ENCODE data around the gene CHCHD3. TPM values are rescaled to one million over a fixed set of nuclear protein-coding genes. Genes with fewer than 3 reads are reported as not detected.
"Not testable (repeated sequence)": the region's sequence is repeated elsewhere in the genome, so short reads cannot be mapped to it uniquely, and the experiment has no call there.

Gene CHCHD3
- total RNA-seq, 1 donor from 2014 or later, result 61.5 TPM

DNA sequence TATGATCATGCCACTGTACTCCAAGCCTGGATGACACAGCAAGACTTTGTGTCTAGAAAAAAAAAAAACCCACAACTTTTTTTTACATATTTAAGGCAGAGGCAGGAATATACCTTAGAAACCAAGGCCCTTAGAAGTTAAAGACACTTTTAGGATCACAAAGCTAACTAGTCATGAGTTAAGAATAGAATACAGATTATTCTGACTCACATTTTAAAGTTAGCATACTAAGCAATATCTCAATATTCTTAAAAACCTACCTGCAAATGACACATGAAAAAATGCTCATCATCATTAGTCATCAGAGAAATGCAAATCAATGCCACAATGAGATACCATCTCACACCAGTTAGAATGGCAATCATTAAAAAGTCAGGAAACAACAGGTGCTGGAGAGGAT, 177.7 kb downstream of the CHCHD3 start:
- no peaks in the 10 kb centered on the region for H3K36me3 Mint-ChIP-seq (ENCODE audit: unreplicated experiment)
- H3K4me3 Mint-ChIP-seq (ENCODE audit: unreplicated experiment), result no peak overlapping the region
- H3K9me3 Mint-ChIP-seq (ENCODE audit: unreplicated experiment), result peaks cover 3% of the 10 kb centered on the region
- no peak overlapping the region for H3K27ac Mint-ChIP-seq (ENCODE audit: unreplicated experiment)
- no peak for DNase-seq
- TF ChIP-seq, protein P1, sequence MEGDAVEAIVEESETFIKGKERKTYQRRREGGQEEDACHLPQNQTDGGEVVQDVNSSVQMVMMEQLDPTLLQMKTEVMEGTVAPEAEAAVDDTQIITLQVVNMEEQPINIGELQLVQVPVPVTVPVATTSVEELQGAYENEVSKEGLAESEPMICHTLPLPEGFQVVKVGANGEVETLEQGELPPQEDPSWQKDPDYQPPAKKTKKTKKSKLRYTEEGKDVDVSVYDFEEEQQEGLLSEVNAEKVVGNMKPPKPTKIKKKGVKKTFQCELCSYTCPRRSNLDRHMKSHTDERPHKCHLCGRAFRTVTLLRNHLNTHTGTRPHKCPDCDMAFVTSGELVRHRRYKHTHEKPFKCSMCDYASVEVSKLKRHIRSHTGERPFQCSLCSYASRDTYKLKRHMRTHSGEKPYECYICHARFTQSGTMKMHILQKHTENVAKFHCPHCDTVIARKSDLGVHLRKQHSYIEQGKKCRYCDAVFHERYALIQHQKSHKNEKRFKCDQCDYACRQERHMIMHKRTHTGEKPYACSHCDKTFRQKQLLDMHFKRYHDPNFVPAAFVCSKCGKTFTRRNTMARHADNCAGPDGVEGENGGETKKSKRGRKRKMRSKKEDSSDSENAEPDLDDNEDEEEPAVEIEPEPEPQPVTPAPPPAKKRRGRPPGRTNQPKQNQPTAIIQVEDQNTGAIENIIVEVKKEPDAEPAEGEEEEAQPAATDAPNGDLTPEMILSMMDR (IDR thresholded peaks at IDR 0.05; ENCODE audit: partially characterized antibody, unreplicated experiment), result no peak
- no peaks in the 10 kb centered on the region for H3K27me3 Mint-ChIP-seq (ENCODE audit: unreplicated experiment)
- peaks cover 5% of the 10 kb centered on the region for H3K4me1 Mint-ChIP-seq (ENCODE audit: low read depth, unreplicated experiment)

DNA sequence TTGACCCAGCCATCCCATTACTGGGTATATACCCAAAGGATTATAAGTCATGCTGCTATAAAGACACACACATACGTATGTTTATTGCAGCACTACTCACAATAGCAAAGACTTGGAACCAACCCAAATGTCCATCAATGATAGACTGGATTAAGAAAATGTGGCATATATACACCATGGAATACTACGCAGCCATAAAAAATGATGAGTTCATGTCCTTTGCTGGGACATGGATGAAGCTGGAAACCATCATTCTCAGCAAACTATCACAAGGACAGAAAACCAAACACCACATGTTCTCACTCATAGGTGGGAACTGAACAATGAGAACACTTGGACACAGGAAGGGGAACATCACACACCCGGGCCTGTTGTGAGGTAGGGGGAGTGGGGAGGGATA, 179.6 kb downstream of the CHCHD3 start:
- H3K4me3 Mint-ChIP-seq (ENCODE audit: unreplicated experiment); H3K9me3 Mint-ChIP-seq (ENCODE audit: unreplicated experiment); DNase-seq; H3K4me1 Mint-ChIP-seq (ENCODE audit: low read depth, unreplicated experiment); H3K27ac Mint-ChIP-seq (ENCODE audit: unreplicated experiment); H3K27me3 Mint-ChIP-seq (ENCODE audit: unreplicated experiment); H3K36me3 Mint-ChIP-seq (ENCODE audit: unreplicated experiment): not testable (repeated sequence)

DNA sequence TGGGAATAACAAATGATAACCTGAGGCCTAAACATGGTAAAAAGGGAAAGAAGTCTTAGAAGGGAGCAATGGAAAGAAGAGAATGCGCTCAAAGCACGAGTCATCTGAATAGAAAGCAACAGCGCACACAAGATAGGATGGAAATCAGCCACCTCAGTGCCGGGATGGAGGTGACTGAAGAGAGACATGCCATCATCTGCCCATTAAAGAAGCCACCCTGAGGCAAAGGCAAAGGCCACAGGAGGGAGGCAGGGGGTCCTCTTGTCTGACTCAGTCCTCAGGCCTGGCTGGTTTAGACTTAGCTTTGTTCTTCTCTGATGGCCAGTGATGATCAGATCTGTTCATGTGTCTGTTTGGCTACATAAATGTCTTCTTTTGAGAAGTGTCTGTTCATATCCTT, 180.6 kb downstream of the CHCHD3 start:
- Mint-ChIP-seq H3K27ac (ENCODE audit: unreplicated experiment) (no peak overlapping the region), H3K36me3 (ENCODE audit: unreplicated experiment) (no peaks in the 10 kb centered on the region), H3K4me3 (ENCODE audit: unreplicated experiment) (no peak overlapping the region), H3K9me3 (ENCODE audit: unreplicated experiment) (peaks cover 3% of the 10 kb centered on the region), H3K4me1 (ENCODE audit: low read depth, unreplicated experiment) (no peaks in the 10 kb centered on the region), H3K27me3 (ENCODE audit: unreplicated experiment) (no peaks in the 10 kb centered on the region)
- TF ChIP-seq, protein P1 (IDR thresholded peaks at IDR 0.05; ENCODE audit: partially characterized antibody, unreplicated experiment), result no peak
- DNase-seq, result no peak

DNA sequence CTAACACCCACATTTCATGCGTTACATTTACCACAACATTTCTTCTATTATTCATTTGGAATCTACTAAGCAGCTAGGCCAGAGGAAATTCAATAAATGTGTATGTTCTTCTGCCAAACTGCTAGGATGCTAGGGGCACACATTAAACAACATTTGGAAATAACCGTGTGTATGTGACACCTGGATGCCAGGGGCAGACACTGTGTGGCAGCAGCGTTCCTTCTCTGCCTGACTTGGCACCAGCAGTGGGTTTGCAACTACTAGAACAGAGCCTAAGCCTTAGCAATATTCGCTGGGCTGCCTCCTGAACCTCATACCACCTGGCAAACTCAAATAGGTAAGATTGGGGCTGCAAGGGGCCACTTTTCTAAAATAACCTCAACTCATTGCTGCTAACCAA, 182.1 kb downstream of the CHCHD3 start:
- TF ChIP-seq, protein P1 (IDR thresholded peaks at IDR 0.05; ENCODE audit: partially characterized antibody, unreplicated experiment), result no peak
- Mint-ChIP-seq H3K9me3 (ENCODE audit: unreplicated experiment) (peaks cover 3% of the 10 kb centered on the region), H3K4me1 (ENCODE audit: low read depth, unreplicated experiment) (no peaks in the 10 kb centered on the region), H3K4me3 (ENCODE audit: unreplicated experiment) (no peak overlapping the region), H3K27me3 (ENCODE audit: unreplicated experiment) (no peaks in the 10 kb centered on the region), H3K36me3 (ENCODE audit: unreplicated experiment) (no peaks in the 10 kb centered on the region), H3K27ac (ENCODE audit: unreplicated experiment) (no peak overlapping the region)
- no peak for DNase-seq

DNA sequence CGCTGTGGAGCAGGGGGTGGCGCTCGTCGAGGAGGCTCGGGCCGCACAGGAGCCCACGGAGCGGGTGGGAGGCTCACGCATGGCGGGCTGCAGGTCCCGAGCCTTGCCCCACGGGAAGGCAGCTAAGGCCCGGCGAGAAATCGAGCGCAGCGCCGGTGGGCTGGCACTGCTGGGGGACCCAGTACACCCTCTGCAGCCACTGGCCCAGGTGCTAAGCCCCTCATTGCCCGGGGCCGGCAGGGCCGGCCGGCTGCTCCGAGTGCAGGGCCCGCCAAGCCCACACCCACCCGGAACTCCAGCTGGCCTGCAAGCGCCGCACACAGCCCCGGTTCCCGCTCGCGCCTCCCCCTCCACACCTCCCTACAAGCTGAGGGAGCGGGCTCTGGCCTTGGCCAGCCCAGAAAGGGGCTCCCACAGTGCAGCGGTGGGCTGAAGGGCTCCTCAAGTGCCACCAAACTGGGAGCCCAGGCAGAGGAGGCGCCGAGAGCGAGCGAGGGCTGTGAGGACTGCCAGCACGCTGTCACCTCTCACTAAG, 183.2 kb downstream of the CHCHD3 start:
- H3K36me3 Mint-ChIP-seq (ENCODE audit: unreplicated experiment); H3K27ac Mint-ChIP-seq (ENCODE audit: unreplicated experiment): not testable (repeated sequence)

DNA sequence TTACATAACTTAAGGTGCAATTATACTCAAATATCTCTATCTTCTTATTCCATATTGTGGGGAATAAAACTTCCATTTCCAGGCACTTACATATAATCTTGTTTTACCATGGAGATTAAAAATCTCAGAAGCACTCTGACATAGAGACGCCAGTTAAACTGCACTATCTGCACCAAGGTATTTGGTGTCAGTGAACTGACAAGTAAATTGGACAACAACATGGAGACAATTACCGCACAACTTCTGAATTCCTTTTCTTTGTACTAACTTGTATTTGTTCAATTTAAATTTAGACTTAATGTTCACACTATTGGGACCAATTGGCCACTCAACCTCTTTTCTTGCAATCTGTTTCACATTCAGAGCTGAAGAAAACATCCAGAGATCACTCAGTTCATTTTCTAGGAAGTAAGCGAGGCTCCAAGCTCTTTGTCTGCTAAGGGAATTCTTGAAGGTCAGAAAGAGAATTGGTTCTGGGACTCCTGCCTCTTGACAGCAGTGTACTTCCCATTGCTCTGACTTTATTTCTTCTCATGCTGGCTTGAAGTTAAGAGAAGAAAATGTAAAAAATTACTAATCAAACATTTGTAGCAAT, 184.7 kb downstream of the CHCHD3 start:
- TF ChIP-seq, protein P1 (IDR thresholded peaks at IDR 0.05; ENCODE audit: partially characterized antibody, unreplicated experiment), result no peak
- no peak for DNase-seq
- Mint-ChIP-seq H3K27me3 (ENCODE audit: unreplicated experiment) (no peaks in the 10 kb centered on the region), H3K36me3 (ENCODE audit: unreplicated experiment) (peaks cover 9% of the 10 kb centered on the region), H3K27ac (ENCODE audit: unreplicated experiment) (no peak overlapping the region), H3K4me3 (ENCODE audit: unreplicated experiment) (no peak overlapping the region), H3K9me3 (ENCODE audit: unreplicated experiment) (peaks cover 3% of the 10 kb centered on the region), H3K4me1 (ENCODE audit: low read depth, unreplicated experiment) (no peaks in the 10 kb centered on the region)

More for the DNA sequence above, 183.2 kb downstream of the CHCHD3 start:
- H3K4me1 Mint-ChIP-seq (ENCODE audit: low read depth, unreplicated experiment); H3K27me3 Mint-ChIP-seq (ENCODE audit: unreplicated experiment); H3K9me3 Mint-ChIP-seq (ENCODE audit: unreplicated experiment); DNase-seq; H3K4me3 Mint-ChIP-seq (ENCODE audit: unreplicated experiment): not testable (repeated sequence)
